B cell (primary cell): ENCODE results near the gene CDYL. TPM values are rescaled to one million over a fixed set of nuclear protein-coding genes. Genes with fewer than 3 reads are reported as not detected.

ENCODE experiments used
- ATAC-seq: fragments of 200-7000 bp; cut with Tn5 transposase; one replicate; pipeline ENCODE4 v1.10.0; 2021; ENCODE audit warnings: low read depth, mild to moderate bottlenecking, moderate number of reproducible peaks, moderate library complexity
- CTCF ChIA-PET: fragments of 350-600 bp; sonication (Branson Sonifier 250); formaldehyde crosslinking; loops from one replicate; lab custom pipeline; 2021; ENCODE audit warnings: antibody characterized with exemption, inconsistent platforms; lab: Charles Lee
- POLR2A ChIA-PET: fragments of 350-600 bp; sonication (Branson Sonifier 250); formaldehyde crosslinking; loops from one replicate; lab custom pipeline; 2021; ENCODE audit warnings: antibody characterized with exemption; lab: Charles Lee
- DNase-seq: peaks from one replicate; pipeline ENCODE4 v3.0.0; 2013
- H2AFZ ChIP-seq: 2 replicates; pipeline ENCODE4 v1.6.1; 2012; ENCODE audit warnings: mild to moderate bottlenecking, low read depth, low read length; ENCODE audit not compliant: insufficient read depth, poor library complexity, severe bottlenecking
- H3K27ac ChIP-seq, 2 donors: 1 replicate in 1 of 2; 2 replicates in 1 of 2; pipeline ENCODE4 v1.5.1; 2012 to 2013; ENCODE audit warnings: low read length in 2 of 2, mild to moderate bottlenecking in 2 of 2, moderate library complexity in 1 of 2
- H3K27me3 ChIP-seq, 4 experiments: fragments of 200-600 bp in 1 of 4; sonication (generic) in 1 of 4; replicated peaks in 1 of 4; 1 replicate in 2 of 4; 2 replicates in 2 of 4; pipeline versions ENCODE4 v1.6.1 to v1.7.0; 2013 to 2016; ENCODE audit warnings: low read length in 3 of 4, mild to moderate bottlenecking in 2 of 4, mixed read lengths in 1 of 4, moderate library complexity in 1 of 4; ENCODE audit not compliant: insufficient read depth in 4 of 4, control insufficient read depth in 3 of 4; ENCODE audit errors: control extremely low read depth in 1 of 4
- H3K36me3 ChIP-seq, 2 experiments: replicated peaks in 1 of 2; 1 replicate in 1 of 2; 2 replicates in 1 of 2; pipeline versions ENCODE4 v1.6.1 to v1.7.1; 2013; ENCODE audit warnings: low read length in 1 of 2; ENCODE audit not compliant: insufficient read depth in 2 of 2, control insufficient read depth in 1 of 2; ENCODE audit errors: control extremely low read depth in 1 of 2, extremely low read depth in 1 of 2
- H3K4me1 ChIP-seq, 2 donors: fragments of 200-600 bp in 1 of 2; sonication (generic) in 1 of 2; 1 replicate in 1 of 2; 2 replicates in 1 of 2; pipeline versions ENCODE4 v1.5.1 to v1.6.1; 2013 to 2017; ENCODE audit warnings: low read length in 2 of 2; ENCODE audit not compliant: control insufficient read depth in 2 of 2, insufficient read depth in 2 of 2
- H3K4me2 ChIP-seq: replicated peaks from 2 replicates; pipeline ENCODE3; 2012; ENCODE audit warnings: mild to moderate bottlenecking, low read depth, low read length; ENCODE audit not compliant: poor library complexity, severe bottlenecking
- H3K4me3 ChIP-seq, 5 experiments: fragments of 200-600 bp in 1 of 5; sonication (generic) in 1 of 5; 1 replicate in 3 of 5; 2 replicates in 2 of 5; pipeline versions ENCODE4 v1.5.1 to v1.7.0; 2011 to 2016; ENCODE audit warnings: low read length in 4 of 5, mild to moderate bottlenecking in 4 of 5, low read depth in 2 of 5, control low read depth in 1 of 5, moderate library complexity in 1 of 5; ENCODE audit not compliant: insufficient read depth in 1 of 5; ENCODE audit errors: control extremely low read depth in 1 of 5, extremely low read depth in 1 of 5
- H3K79me2 ChIP-seq: fragments of 200-600 bp; sonication (generic); one replicate; pipeline ENCODE4 v1.6.0; 2016; ENCODE audit warnings: low read length; ENCODE audit not compliant: control insufficient read depth, insufficient read depth
- H3K9ac ChIP-seq: fragments of 200-600 bp; sonication (generic); 2 replicates; pipeline ENCODE4 v1.6.1; 2017; ENCODE audit warnings: mild to moderate bottlenecking, low read length, moderate library complexity
- H3K9me3 ChIP-seq, 3 donors: one replicate each; pipeline versions ENCODE4 v1.6.1 to v1.7.1; 2013; ENCODE audit warnings: low read length in 2 of 3; ENCODE audit not compliant: control insufficient read depth in 2 of 3, insufficient read depth in 1 of 3; ENCODE audit errors: control extremely low read depth in 1 of 3
- H4K20me1 ChIP-seq: 2 replicates; pipeline ENCODE4 v1.6.0; 2012; ENCODE audit warnings: mild to moderate bottlenecking, low read length; ENCODE audit not compliant: insufficient read depth, control insufficient read depth, poor library complexity, severe bottlenecking
- H3K27ac Mint-ChIP-seq: one replicate; pipeline ENCODE4 v1.8.0; 2021; ENCODE audit warnings: mixed read lengths
- H3K27me3 Mint-ChIP-seq: one replicate; pipeline ENCODE4 v1.8.0; 2021; ENCODE audit warnings: mixed read lengths
- H3K4me1 Mint-ChIP-seq: one replicate; pipeline ENCODE4 v1.8.0; 2021; ENCODE audit warnings: mixed read lengths
- H3K4me3 Mint-ChIP-seq: one replicate; pipeline ENCODE4 v1.8.0; 2021; ENCODE audit warnings: mixed read lengths
- H3K9me3 Mint-ChIP-seq: one replicate; pipeline ENCODE4 v1.8.0; 2022; ENCODE audit warnings: mixed read lengths; ENCODE audit not compliant: insufficient read depth
- CTCF ChIP-seq: fragments of 200-600 bp; IDR thresholded peaks from one replicate; pipeline ENCODE4 v1.8.0; 2022; ENCODE audit warnings: antibody characterized with exemption, mild to moderate bottlenecking
- EZH2 ChIP-seq: IDR thresholded peaks from 2 replicates; pipeline ENCODE4 v1.6.1; 2012; ENCODE audit warnings: borderline replicate concordance, low read depth, mild to moderate bottlenecking, moderate library complexity, low read length; ENCODE audit not compliant: insufficient read depth, poor library complexity, severe bottlenecking
- WGBS: methylation state at CpG from one replicate; pipeline ENCODE4 v1.1.5; 2013; ENCODE audit warnings: missing lambda C conversion rate; ENCODE audit not compliant: insufficient coverage; 5-methylcytosine and 5-hydroxymethylcytosine counted together
- intact Hi-C: fragments of 100-400 bp; cut with micrococcal nuclease; formaldehyde crosslinking; loops from one replicate; pipeline ENCODE4 v1.10.0; 2022
- polyA plus RNA-seq: library from polyadenylated mRNA; depleted of rRNA; stranded (reverse); fragments of >200 nt; gene quantifications from 2 replicates; pipeline ENCODE4 v1.2.3, GENCODE V29; 2012
- total RNA-seq, 2 donors: library from RNA; stranded (reverse); fragments of 120-200 nt in 1 of 2; gene quantifications; 1 replicate in 1 of 2; 2 replicates in 1 of 2; pipeline versions ENCODE4 v1.2.3 to v1.2.4, GENCODE V29; 2013 to 2022

The CDYL gene
- total and polyA plus RNA-seq, 2 donors (not counting 1 experiment from before 2014, with no cell fraction given): 15.6 to 63.0 TPM

GRCh38 chr6:4736371-4736873, 39.8 kb upstream of the CDYL start:
- H3K4me3 ChIP-seq: no peak overlapping the region
- H2AFZ ChIP-seq: no peak overlapping the region
- no peak for ATAC-seq
- Mint-ChIP-seq H3K27me3 (peaks cover 24% of the 10 kb centered on the region), H3K4me1 (no peaks in the 10 kb centered on the region), H3K4me3 (no peak overlapping the region), H3K27ac (no peak overlapping the region), H3K9me3 (no peaks in the 10 kb centered on the region)
- no peaks in the 10 kb centered on the region for H3K36me3 ChIP-seq
- H3K9me3 ChIP-seq: no peaks in the 10 kb centered on the region
- H3K79me2 ChIP-seq: no peaks in the 10 kb centered on the region
- ChIA-PET POLR2A (no interaction called here), CTCF (no interaction called here)
- H3K9ac ChIP-seq: no peak overlapping the region
- H3K27ac ChIP-seq: no peak overlapping the region
- TF ChIP-seq CTCF: no peak
- no peak for DNase-seq
- no peaks in the 10 kb centered on the region for H3K27me3 ChIP-seq
- H3K4me1 ChIP-seq: no peaks in the 10 kb centered on the region
- H3K4me2 ChIP-seq: no peak overlapping the region
- intact Hi-C loops: no loop called here
- H4K20me1 ChIP-seq: no peaks in the 10 kb centered on the region
- WGBS: no CpG with 5 or more reads among the region's 1 CpG

- ChIA-PET POLR2A (no interaction called here), CTCF (no interaction called here)
- WGBS: 71% methylated on average over 5 of the region's 6 CpGs
- Histone ChIP-seq H2AFZ (no peak overlapping the region), H3K4me3 (no peak overlapping the region), H3K27ac (no peak overlapping the region), H3K4me2 (no peak overlapping the region), H3K79me2 (no peaks in the 10 kb centered on the region), H3K9ac (no peak overlapping the region), H3K27me3 (no peaks in the 10 kb centered on the region), H3K9me3 (no peaks in the 10 kb centered on the region), H3K4me1 (no peaks in the 10 kb centered on the region), H3K36me3 (no peaks in the 10 kb centered on the region), H4K20me1 (no peaks in the 10 kb centered on the region)
- H3K4me3 Mint-ChIP-seq: no peak overlapping the region
- intact Hi-C loops: no loop called here
- no peak for ATAC-seq
- H3K27ac Mint-ChIP-seq: no peak overlapping the region
- no peaks in the 10 kb centered on the region for H3K9me3 Mint-ChIP-seq
- DNase-seq: no peak
- TF ChIP-seq CTCF (no peak), EZH2 (no peak)
- H3K4me1 Mint-ChIP-seq: no peaks in the 10 kb centered on the region
- H3K27me3 Mint-ChIP-seq: peaks cover 24% of the 10 kb centered on the region
Measured at GRCh38 chr6:4740032-4740431, 36.2 kb upstream of the CDYL start.
